Measurements from ENCODE around the gene MGAT5.

The MGAT5 gene

DNA sequence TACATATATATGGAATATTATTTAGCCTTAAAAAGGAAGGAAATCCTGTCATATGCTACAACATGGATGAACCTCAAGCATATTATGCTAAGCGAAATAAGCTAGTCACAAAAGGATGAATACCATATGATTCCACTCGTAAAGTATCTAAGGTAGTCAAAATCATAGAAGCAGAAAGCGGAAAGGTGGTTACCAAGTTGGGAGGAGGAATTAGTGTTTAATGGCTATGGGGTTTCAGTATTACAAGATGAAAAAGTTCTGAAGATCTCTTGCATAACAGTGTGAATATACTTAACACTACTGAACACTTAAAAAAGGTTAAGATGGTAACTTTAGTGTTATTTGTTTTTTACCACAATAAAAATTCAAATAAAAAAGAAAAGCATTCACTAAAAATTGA is 99.0 kb downstream of the MGAT5 start:
- TF ChIP-seq CTCF (IDR thresholded peaks at IDR 0.05): no peak

GRCh38 chr2:134354611-134355010 is 100.7 kb downstream of the MGAT5 start:
- TF ChIP-seq CTCF (IDR thresholded peaks at IDR 0.05): no peak

GRCh38 chr2:134357814-134358213 is 103.9 kb downstream of the MGAT5 start:
- no peak for TF ChIP-seq CTCF (IDR thresholded peaks at IDR 0.05)

GRCh38 chr2:134359367-134360081 is 105.7 kb downstream of the MGAT5 start:
- no peak for TF ChIP-seq CTCF (IDR thresholded peaks at IDR 0.05)

DNA sequence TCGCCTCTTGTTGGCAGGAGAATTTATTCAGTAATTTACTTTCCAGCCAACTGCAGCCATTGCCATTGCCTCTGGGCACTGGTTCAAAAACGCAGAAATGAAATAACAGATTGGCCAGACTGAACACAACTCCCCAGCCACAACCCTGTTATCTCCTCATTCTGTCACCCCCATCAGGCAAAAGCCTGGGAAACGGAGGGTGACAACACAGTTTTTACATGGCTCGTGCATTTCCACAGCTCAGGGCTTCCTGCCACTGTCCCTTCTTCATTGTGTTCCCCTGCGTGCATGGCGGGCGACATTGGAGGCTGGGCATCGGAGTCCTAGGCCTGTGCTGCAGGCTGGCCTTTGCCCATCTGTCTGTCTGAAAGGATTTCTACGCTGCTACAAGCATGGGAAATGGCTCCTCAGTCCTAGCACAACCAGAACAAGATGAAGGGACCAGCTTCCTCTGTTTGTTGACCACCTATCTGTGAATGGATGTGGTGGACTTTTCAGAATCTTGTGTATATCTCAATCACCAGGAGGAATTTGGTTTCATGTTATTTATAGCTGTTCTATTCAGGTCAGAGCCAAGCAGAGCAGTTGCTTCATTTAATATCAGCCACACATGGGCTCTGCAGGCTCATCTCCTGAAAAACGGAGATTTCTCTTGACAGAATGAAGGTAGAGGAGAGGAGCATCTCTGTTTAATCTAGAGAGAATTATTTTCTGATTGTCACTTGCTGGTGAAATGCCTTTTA is 107.0 kb downstream of the MGAT5 start:
- no peak for TF ChIP-seq CTCF (IDR thresholded peaks at IDR 0.05)

DNA sequence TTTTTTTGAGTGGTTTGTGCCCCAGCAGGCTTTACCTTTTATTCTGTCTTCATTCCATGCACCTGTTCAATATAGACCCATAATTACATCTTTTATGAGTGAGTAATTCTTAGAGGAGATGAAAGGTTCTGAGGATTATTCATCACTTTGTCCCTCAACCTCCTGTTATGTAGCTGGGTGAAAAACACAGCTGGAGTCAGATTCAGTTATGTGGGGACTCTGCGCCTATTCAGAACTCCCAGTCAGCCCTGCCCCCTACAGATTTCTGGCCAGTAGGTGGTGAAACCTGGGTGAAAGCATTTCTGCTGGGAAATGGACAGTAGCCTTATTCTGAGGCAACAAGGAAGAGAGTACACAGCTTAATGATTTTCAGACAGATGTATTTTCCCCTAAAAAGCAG is 107.8 kb downstream of the MGAT5 start:
- no peak for TF ChIP-seq CTCF (IDR thresholded peaks at IDR 0.05)

GRCh38 chr2:134362152-134362668 is 108.3 kb downstream of the MGAT5 start:
- TF ChIP-seq CTCF (IDR thresholded peaks at IDR 0.05): no peak
